Measurements from ENCODE around the gene PLEKHG2. TPM values are rescaled to one million over a fixed set of nuclear protein-coding genes. Genes with fewer than 3 reads are reported as not detected.

Gene PLEKHG2
- total and polyA plus RNA-seq, 9 of the 15 experiments (the other 6 are each of a cell fraction or from before 2014, with no cell fraction given) = 0.98 to 45.7 (median 9.8) TPM

GRCh38 chr19:39408392-39409207 lies 3.9 kb upstream of the PLEKHG2 start (continued):
- no peak for TF ChIP-seq ZBTB11 (CRISPR knock-in tag; IDR thresholded peaks at IDR 0.05)
- no peak for TF ChIP-seq SMAD2 (IDR thresholded peaks at IDR 0.05; ENCODE audit: low read depth, low read length)
- no peak for TF ChIP-seq EZH2 (IDR thresholded peaks at IDR 0.05; ENCODE audit: borderline replicate concordance, low read depth, low read length)
- peak; percentile 13 for TF ChIP-seq TAF1 (IDR thresholded peaks at IDR 0.05; ENCODE audit: control insufficient read depth, extremely low read depth, insufficient read depth, low read length, severe bottlenecking)
